Sigmoid colon (tissue), 7 donors: ENCODE data around the gene SLC51B. TPM values are rescaled to one million over a fixed set of nuclear protein-coding genes. Genes with fewer than 3 reads are reported as not detected.

ENCODE experiments used
- DNase-seq: peaks from one replicate; pipeline ENCODE4 v3.0.0-alpha.2; 2019
- H3K27ac ChIP-seq, 4 donors: fragments of 200-600 bp; sonication (generic); one replicate each; pipeline ENCODE4 v1.5.1; 2016 to 2019; ENCODE audit warnings: mild to moderate bottlenecking in 1 of 4
- H3K27me3 ChIP-seq, 3 donors: fragments of 200-600 bp; sonication (generic); one replicate each; pipeline ENCODE4 v1.5.1; 2019; ENCODE audit warnings: mild to moderate bottlenecking in 1 of 3
- H3K36me3 ChIP-seq, 4 donors: fragments of 200-600 bp; sonication (generic); one replicate each; pipeline ENCODE4 v1.5.1; 2016 to 2019
- H3K4me1 ChIP-seq, 4 donors: fragments of 200-600 bp; sonication (generic); one replicate each; pipeline ENCODE4 v1.5.1; 2017 to 2019
- H3K4me3 ChIP-seq, 4 donors: fragments of 200-600 bp; sonication (generic); one replicate each; pipeline ENCODE4 v1.5.1; 2017 to 2019; ENCODE audit warnings: mild to moderate bottlenecking in 2 of 4, moderate library complexity in 1 of 4
- H3K9me3 ChIP-seq, 4 donors: fragments of 200-600 bp in 3 of 4; sonication (generic) in 3 of 4; one replicate each; pipeline versions ENCODE4 v1.5.1 to v1.6.1; 2013 to 2019
- CTCF ChIP-seq, 4 experiments: fragments of 450-650 bp in 3 of 4; fragments of 200-600 bp in 1 of 4; IDR thresholded peaks; one replicate each; pipeline ENCODE4 v1.5.1; 2016 to 2019; ENCODE audit warnings: antibody characterized with exemption in 4 of 4, mild to moderate bottlenecking in 3 of 4, moderate library complexity in 2 of 4
- EP300 ChIP-seq, 4 donors: sonication (generic); formaldehyde crosslinking; IDR thresholded peaks; one replicate each; pipeline ENCODE4 v1.6.1; 2017; ENCODE audit warnings: antibody characterized with exemption in 4 of 4
- POLR2A ChIP-seq, 2 donors: fragments of 450-650 bp; IDR thresholded peaks; one replicate each; pipeline ENCODE4 v1.6.1; 2016; ENCODE audit warnings: antibody characterized with exemption in 2 of 2, mild to moderate bottlenecking in 2 of 2, moderate library complexity in 2 of 2
- POLR2AphosphoS5 ChIP-seq, 4 donors: sonication (generic); formaldehyde crosslinking; IDR thresholded peaks; one replicate each; pipeline ENCODE4 v1.6.1; 2017; ENCODE audit warnings: antibody characterized with exemption in 4 of 4
- WGBS, 2 donors: extraction: QIAGEN DNeasy Blood & Tissue Kit; methylation state at CpG; one replicate each; pipeline ENCODE4 v1.1.7; 2013; 5-methylcytosine and 5-hydroxymethylcytosine counted together
- intact Hi-C: fragments of 100-400 bp; cut with DNase I; formaldehyde crosslinking; loops from one replicate; pipeline ENCODE4 v1.15.1; 2023
- polyA plus RNA-seq, 3 donors: library from polyadenylated mRNA; stranded (reverse); fragments of 200-250 nt; gene quantifications; one replicate each; pipeline ENCODE4 v1.2.3, GENCODE V29; 2013
- total RNA-seq, 4 donors: library from RNA; depleted of rRNA; stranded (reverse); fragments of >200 nt; gene quantifications; one replicate each; pipeline ENCODE4 v1.1.0, GENCODE V29; 2016
- donor health status: healthy with polysubstance abuse.
- donor health status: Bipolar disorder and iron deficiency.
- donor health status: healthy.

The SLC51B gene
- total and polyA plus RNA-seq, 7 donors: 76.3 to 92.5 (median 77.0) TPM; not detected in 4

- no peak overlapping the region for H3K4me3 ChIP-seq
- H3K36me3 ChIP-seq: peaks cover 0 to 32% (median 14%) of the 10 kb centered on the region in 4 donors
- no peaks in the 10 kb centered on the region for H3K27me3 ChIP-seq
- DNase-seq: peak; percentile 72
- WGBS, 2 donors: 87% methylated on average over 6 of the region's 6 CpGs
- intact Hi-C loops: no loop called here
- TF ChIP-seq CTCF (IDR thresholded peaks at IDR 0.05) (no peak), POLR2AphosphoS5 (IDR thresholded peaks at IDR 0.05) (no peak), EP300 (IDR thresholded peaks at IDR 0.05) (no peak), POLR2A (IDR thresholded peaks at IDR 0.05) (no peak)
- H3K27ac ChIP-seq: peak overlapping the region; percentile 73 to 96 (median 89)
- H3K9me3 ChIP-seq: no peaks in the 10 kb centered on the region
- H3K4me1 ChIP-seq: peaks cover 0 to 61% (median 44%) of the 10 kb centered on the region in 4 donors
These were observed 15.6 kb downstream of the SLC51B start for GRCh38 chr15:65060641-65061397.

GRCh38 chr15:65062061-65062460 is 16.9 kb downstream of the SLC51B start:
- Histone ChIP-seq H3K4me3 (no peak overlapping the region), H3K4me1 (peaks cover 0 to 70% (median 47%) of the 10 kb centered on the region in 4 donors), H3K27me3 (no peaks in the 10 kb centered on the region), H3K27ac (peak overlapping the region; percentile 73 to 96 (median 89)), H3K9me3 (no peaks in the 10 kb centered on the region), H3K36me3 (peaks cover 0 to 24% (median 13%) of the 10 kb centered on the region in 4 donors)
- TF ChIP-seq POLR2A (IDR thresholded peaks at IDR 0.05) (no peak), POLR2AphosphoS5 (IDR thresholded peaks at IDR 0.05) (no peak), EP300 (IDR thresholded peaks at IDR 0.05) (no peak), CTCF (IDR thresholded peaks at IDR 0.05) (no peak)
- 80 to 85% methylated on average over 5 of the region's 5 CpGs for WGBS, 2 donors
- intact Hi-C loops: no loop called here
- peak; percentile 57 for DNase-seq

- Histone ChIP-seq H3K36me3 (peaks cover 0 to 18% (median 10%) of the 10 kb centered on the region in 4 donors), H3K9me3 (no peaks in the 10 kb centered on the region), H3K4me3 (no peak overlapping the region), H3K27ac (peak overlapping the region; percentile 73 to 96 (median 89)), H3K27me3 (no peaks in the 10 kb centered on the region), H3K4me1 (peaks cover 0 to 77% (median 49%) of the 10 kb centered on the region in 4 donors)
- TF ChIP-seq POLR2A (IDR thresholded peaks at IDR 0.05) (no peak), CTCF (IDR thresholded peaks at IDR 0.05) (no peak), EP300 (IDR thresholded peaks at IDR 0.05) (no peak), POLR2AphosphoS5 (IDR thresholded peaks at IDR 0.05) (no peak)
- DNase-seq: no peak
- intact Hi-C loops: no loop called here
- 81 to 84% methylated on average over 5 of the region's 5 CpGs for WGBS, 2 donors
These were observed 17.5 kb downstream of the SLC51B start for GRCh38 chr15:65062726-65063125.

- peak overlapping the region; percentile 57 to 83 (median 72) for H3K4me3 ChIP-seq
- TF ChIP-seq EP300 (IDR thresholded peaks at IDR 0.05): no peak
- no peak for TF ChIP-seq POLR2A (IDR thresholded peaks at IDR 0.05)
- TF ChIP-seq POLR2AphosphoS5 (IDR thresholded peaks at IDR 0.05): no peak
- no peak for TF ChIP-seq CTCF (IDR thresholded peaks at IDR 0.05)
These were observed 20.9 kb downstream of the SLC51B start for GRCh38 chr15:65066001-65066634.

More at GRCh38 chr15:65066001-65066634, 20.9 kb downstream of the SLC51B start:
- no peak for DNase-seq
- WGBS, 2 donors: 75 to 78% methylated on average over 3 of the region's 3 CpGs
- Histone ChIP-seq H3K36me3 (no peaks in the 10 kb centered on the region), H3K9me3 (no peaks in the 10 kb centered on the region), H3K4me1 (peaks cover 0 to 96% (median 71%) of the 10 kb centered on the region in 4 donors), H3K27me3 (peaks cover 0 to 4% (median 0%) of the 10 kb centered on the region in 3 donors), H3K27ac (peak overlapping the region; percentile 83 to 96 (median 94))
- intact Hi-C loops: no loop called here
